ENCODE measurements around the gene PNMA5.
"Not testable (repeated sequence)": the region's sequence is repeated elsewhere in the genome, so short reads cannot be mapped to it uniquely, and the experiment has no call there.

The PNMA5 gene

GRCh38 chrX:152993933-152994332 is at the start of gene PNMA5:
Gene PNMA5 (minus strand): TSS chrX:152994116. CDS start chrX:152991598, 2,518 bp downstream.
- DNase-seq (ENCODE audit: low read depth), result no peak

GRCh38 chrX:153032397-153033118 is 38.6 kb upstream of the PNMA5 start:
- peak; percentile 23 for DNase-seq (ENCODE audit: low read depth)

GRCh38 chrX:153030801-153031200 is 36.9 kb upstream of the PNMA5 start:
- no peak for DNase-seq (ENCODE audit: low read depth)

- DNase-seq (ENCODE audit: low read depth), result no peak
These were observed 36.0 kb upstream of the PNMA5 start for GRCh38 chrX:153029875-153030274.

GRCh38 chrX:153029162-153029561 is 35.2 kb upstream of the PNMA5 start:
- no peak for DNase-seq (ENCODE audit: low read depth)

GRCh38 chrX:153028487-153028886 is 34.6 kb upstream of the PNMA5 start:
- DNase-seq (ENCODE audit: low read depth), result not testable (repeated sequence)

GRCh38 chrX:153026501-153026900 is 32.6 kb upstream of the PNMA5 start:
- DNase-seq (ENCODE audit: low read depth), result not testable (repeated sequence)

- DNase-seq (ENCODE audit: low read depth), result no peak
These were observed 25.2 kb upstream of the PNMA5 start for GRCh38 chrX:153019166-153019565.

- not testable (repeated sequence) for DNase-seq (ENCODE audit: low read depth)
These were observed 23.3 kb upstream of the PNMA5 start for GRCh38 chrX:153017174-153017573.

- no peak for DNase-seq (ENCODE audit: low read depth)
These were observed 10.9 kb upstream of the PNMA5 start for GRCh38 chrX:153004780-153005179.

- no peak for DNase-seq (ENCODE audit: low read depth)
These were observed 10.1 kb upstream of the PNMA5 start for GRCh38 chrX:153003981-153004380.

- not testable (repeated sequence) for DNase-seq (ENCODE audit: low read depth)
These were observed 8.3 kb upstream of the PNMA5 start for GRCh38 chrX:153002182-153002581.

GRCh38 chrX:152997337-152997736 is 3.4 kb upstream of the PNMA5 start:
- DNase-seq (ENCODE audit: low read depth), result no peak

- DNase-seq (ENCODE audit: low read depth), result no peak
These were observed 1.8 kb downstream of the PNMA5 start for GRCh38 chrX:152992115-152992514.

GRCh38 chrX:152991123-152991522 is 2.8 kb downstream of the PNMA5 start:
- DNase-seq (ENCODE audit: low read depth), result no peak

- DNase-seq (ENCODE audit: low read depth), result no peak
These were observed 4.6 kb downstream of the PNMA5 start for GRCh38 chrX:152989292-152989658.

GRCh38 chrX:152988536-152989291 is 5.2 kb downstream of the PNMA5 start:
- DNase-seq (ENCODE audit: low read depth), result no peak

GRCh38 chrX:152987801-152988200 is 6.1 kb downstream of the PNMA5 start:
- no peak for DNase-seq (ENCODE audit: low read depth)

- DNase-seq (ENCODE audit: low read depth), result not testable (repeated sequence)
These were observed 6.8 kb downstream of the PNMA5 start for GRCh38 chrX:152987156-152987555.

GRCh38 chrX:152985383-152985782 is 8.5 kb downstream of the PNMA5 start:
- DNase-seq (ENCODE audit: low read depth), result not testable (repeated sequence)

GRCh38 chrX:152968193-152968592 is 25.7 kb downstream of the PNMA5 start:
- DNase-seq (ENCODE audit: low read depth), result no peak

- no peak for DNase-seq (ENCODE audit: low read depth)
These were observed 33.8 kb downstream of the PNMA5 start for GRCh38 chrX:152960115-152960514.

- DNase-seq (ENCODE audit: low read depth), result no peak
These were observed 34.3 kb downstream of the PNMA5 start for GRCh38 chrX:152959626-152960025.
